Brain microvascular endothelial cell (primary cell): Measurements from ENCODE around the gene AUTS2.

Experiments used
- DNase-seq: peaks from one replicate; pipeline ENCODE4 v3.0.0-alpha.2; 2020
- H3K27ac ChIP-seq: fragments of 250-450 bp; sonication (Bioruptor Pico); 2 replicates; pipeline ENCODE4 v1.5.1; 2020; ENCODE audit warnings: mild to moderate bottlenecking, moderate library complexity
- H3K27me3 ChIP-seq: fragments of 250-450 bp; sonication (Bioruptor Pico); replicated peaks from 2 replicates; pipeline ENCODE4 v1.5.1; 2020; ENCODE audit warnings: mild to moderate bottlenecking
- H3K36me3 ChIP-seq: fragments of 250-450 bp; sonication (Bioruptor Pico); replicated peaks from 2 replicates; pipeline ENCODE4 v1.5.1; 2020; ENCODE audit warnings: mild to moderate bottlenecking
- H3K4me3 ChIP-seq: 2 replicates; pipeline ENCODE4 v1.5.1; 2011; ENCODE audit warnings: low read depth, mild to moderate bottlenecking, control low read depth, low read length, moderate library complexity
- CTCF ChIP-seq: IDR thresholded peaks from 2 replicates; pipeline ENCODE4 v1.5.1; 2011; ENCODE audit warnings: low read depth, mild to moderate bottlenecking, moderate library complexity, low read length, control low read depth, inconsistent platforms; ENCODE audit errors: missing control alignments
- in situ Hi-C: cut with HindIII; loops from 2 replicates; pipeline ENCODE4 v1.10.0; 2017; ENCODE audit warnings: low sequenced_read_pairs, low pct_ligation_motif_present

The AUTS2 gene

GRCh38 chr7:70557338-70557737, 959.1 kb downstream of the AUTS2 start:
- in situ Hi-C loops: no loop called here
- Histone ChIP-seq H3K27me3 (no peaks in the 10 kb centered on the region), H3K27ac (no peak overlapping the region), H3K36me3 (no peaks in the 10 kb centered on the region), H3K4me3 (no peak overlapping the region)
- no peak for TF ChIP-seq CTCF
- DNase-seq: no peak

GRCh38 chr7:70559815-70560214, 961.5 kb downstream of the AUTS2 start:
- Histone ChIP-seq H3K27me3 (no peaks in the 10 kb centered on the region), H3K36me3 (no peaks in the 10 kb centered on the region), H3K4me3 (no peak overlapping the region), H3K27ac (no peak overlapping the region)
- DNase-seq: no peak
- no peak for TF ChIP-seq CTCF
- in situ Hi-C loops: no loop called here

GRCh38 chr7:70563960-70564359, 965.7 kb downstream of the AUTS2 start:
- no peaks in the 10 kb centered on the region for H3K36me3 ChIP-seq
- in situ Hi-C loops: no loop called here
- no peak overlapping the region for H3K27ac ChIP-seq
- no peak for DNase-seq
- no peaks in the 10 kb centered on the region for H3K27me3 ChIP-seq
- no peak for TF ChIP-seq CTCF
- H3K4me3 ChIP-seq: no peak overlapping the region

- DNase-seq: no peak
- in situ Hi-C loops: no loop called here
- TF ChIP-seq CTCF: no peak
- no peak overlapping the region for H3K27ac ChIP-seq
- H3K27me3 ChIP-seq: no peaks in the 10 kb centered on the region
- no peaks in the 10 kb centered on the region for H3K36me3 ChIP-seq
- H3K4me3 ChIP-seq: no peak overlapping the region
Measured at GRCh38 chr7:70565721-70566370, 967.6 kb downstream of the AUTS2 start.

GRCh38 chr7:70566671-70567070, 968.4 kb downstream of the AUTS2 start:
- Histone ChIP-seq H3K36me3 (no peaks in the 10 kb centered on the region), H3K4me3 (no peak overlapping the region), H3K27me3 (no peaks in the 10 kb centered on the region), H3K27ac (no peak overlapping the region)
- TF ChIP-seq CTCF: no peak
- in situ Hi-C loops: no loop called here
- no peak for DNase-seq
